HepG2 (cell line): ENCODE results near the gene VAMP8. TPM values are rescaled to one million over a fixed set of nuclear protein-coding genes. Genes with fewer than 3 reads are reported as not detected.

ENCODE experiments used
- LCORL ChIP-seq, 2 experiments: fragments of 450-650 bp in 1 of 2; sonication (generic) in 1 of 2; formaldehyde crosslinking in 1 of 2; IDR thresholded peaks; 2 replicates each; pipeline versions ENCODE4 v1.5.0 to v1.6.1; 2017 to 2020; ENCODE audit warnings: antibody characterized with exemption in 1 of 2, missing genetic modification reagents in 1 of 2
- POLR2AphosphoS2 ChIP-seq: IDR thresholded peaks from 2 replicates; pipeline ENCODE4 v1.6.1; 2011; ENCODE audit warnings: low read depth, low read length, improper control_type of control experiment
- XRCC5 ChIP-seq: fragments of 200-400 bp; formaldehyde crosslinking; optimal IDR thresholded peaks from 2 replicates; pipeline ENCODE3; 2017; ENCODE audit warnings: mild to moderate bottlenecking, low read length
- ZFP90 ChIP-seq: sonication (generic); formaldehyde crosslinking; IDR thresholded peaks from 2 replicates; pipeline ENCODE4 v1.8.0; 2022; ENCODE audit warnings: missing genetic modification reagents, mild to moderate bottlenecking, inconsistent platforms, borderline replicate concordance
- ZNF274 ChIP-seq: sonication (generic); formaldehyde crosslinking; IDR thresholded peaks from 2 replicates; pipeline ENCODE4 v1.5.1; 2020; ENCODE audit warnings: mild to moderate bottlenecking, missing genetic modification reagents
- ZNF441 ChIP-seq: sonication (generic); formaldehyde crosslinking; IDR thresholded peaks from 2 replicates; pipeline ENCODE4 v1.7.0; 2021; ENCODE audit warnings: missing genetic modification reagents, borderline replicate concordance
- ZNF615 ChIP-seq: sonication (generic); formaldehyde crosslinking; IDR thresholded peaks from 2 replicates; pipeline ENCODE4 v1.5.0; 2020; ENCODE audit warnings: mild to moderate bottlenecking, missing genetic modification reagents, borderline replicate concordance
- polyA plus RNA-seq, 8 experiments: library from polyadenylated mRNA; depleted of rRNA in 3 of 8; stranded (reverse) in 7 of 8; unstranded in 1 of 8; fragments of >200 nt; fragmentation: Illumina TruSeq in 4 of 8; extraction: Trizol in 4 of 8; gene quantifications; 2 replicates each; pipeline versions ENCODE4 v1.2.1 to v1.2.3, GENCODE V29; 2011 to 2016; ENCODE audit warnings: low read depth in 4 of 8, missing spikeins in 1 of 8, mixed read lengths in 1 of 8; ENCODE audit not compliant: insufficient read depth in 1 of 8
- total RNA-seq, 5 experiments: library from RNA; depleted of rRNA; stranded (reverse); fragments of >200 nt; fragmentation: Illumina TruSeq; extraction: Trizol; gene quantifications; 2 replicates each; pipeline ENCODE4 v1.2.3, GENCODE V29; 2016; ENCODE audit warnings: low read depth in 1 of 5
- TF ChIP-seq, protein P1 (sequence below): sonication (generic); formaldehyde crosslinking; IDR thresholded peaks from 2 replicates; pipeline ENCODE4 v1.4.0; 2020; ENCODE audit warnings: missing genetic modification reagents
- TF ChIP-seq, protein P2 (sequence below): sonication (generic); formaldehyde crosslinking; IDR thresholded peaks from 2 replicates; pipeline ENCODE4 v1.5.1; 2020; ENCODE audit warnings: missing genetic modification reagents, mild to moderate bottlenecking, borderline replicate concordance
- TF ChIP-seq, protein P3 (sequence below): IDR thresholded peaks from 2 replicates; pipeline ENCODE4 v1.6.1; 2018; ENCODE audit warnings: missing genetic modification reagents, mild to moderate bottlenecking, missing compliant biosample characterization
- TF ChIP-seq, protein P4 (sequence below): sonication (generic); formaldehyde crosslinking; IDR thresholded peaks from 2 replicates; pipeline ENCODE4 v1.4.0; 2020; ENCODE audit warnings: mild to moderate bottlenecking, missing genetic modification reagents
- TF ChIP-seq, protein P5 (sequence below): sonication (generic); formaldehyde crosslinking; IDR thresholded peaks from 2 replicates; pipeline ENCODE4 v1.4.0; 2020; ENCODE audit warnings: low read depth, mild to moderate bottlenecking, missing genetic modification reagents
- TF ChIP-seq, protein P6 (sequence below): sonication (generic); formaldehyde crosslinking; conservative IDR thresholded peaks from 2 replicates; pipeline ENCODE4 v1.5.0; 2020; ENCODE audit warnings: missing genetic modification reagents
- TF ChIP-seq, protein P7 (sequence below): sonication (generic); formaldehyde crosslinking; IDR thresholded peaks from 2 replicates; pipeline ENCODE4 v1.5.1; 2020; ENCODE audit warnings: mild to moderate bottlenecking, moderate library complexity, missing genetic modification reagents
- TF ChIP-seq, protein P8 (sequence below): IDR thresholded peaks from 2 replicates; pipeline ENCODE4 v1.6.1; 2016; ENCODE audit warnings: mild to moderate bottlenecking

Gene VAMP8
- total and polyA plus RNA-seq, 2 of the 13 experiments (the other 11 are each of a cell fraction or from before 2014, with no cell fraction given): 83.3 to 157 TPM

DNA sequence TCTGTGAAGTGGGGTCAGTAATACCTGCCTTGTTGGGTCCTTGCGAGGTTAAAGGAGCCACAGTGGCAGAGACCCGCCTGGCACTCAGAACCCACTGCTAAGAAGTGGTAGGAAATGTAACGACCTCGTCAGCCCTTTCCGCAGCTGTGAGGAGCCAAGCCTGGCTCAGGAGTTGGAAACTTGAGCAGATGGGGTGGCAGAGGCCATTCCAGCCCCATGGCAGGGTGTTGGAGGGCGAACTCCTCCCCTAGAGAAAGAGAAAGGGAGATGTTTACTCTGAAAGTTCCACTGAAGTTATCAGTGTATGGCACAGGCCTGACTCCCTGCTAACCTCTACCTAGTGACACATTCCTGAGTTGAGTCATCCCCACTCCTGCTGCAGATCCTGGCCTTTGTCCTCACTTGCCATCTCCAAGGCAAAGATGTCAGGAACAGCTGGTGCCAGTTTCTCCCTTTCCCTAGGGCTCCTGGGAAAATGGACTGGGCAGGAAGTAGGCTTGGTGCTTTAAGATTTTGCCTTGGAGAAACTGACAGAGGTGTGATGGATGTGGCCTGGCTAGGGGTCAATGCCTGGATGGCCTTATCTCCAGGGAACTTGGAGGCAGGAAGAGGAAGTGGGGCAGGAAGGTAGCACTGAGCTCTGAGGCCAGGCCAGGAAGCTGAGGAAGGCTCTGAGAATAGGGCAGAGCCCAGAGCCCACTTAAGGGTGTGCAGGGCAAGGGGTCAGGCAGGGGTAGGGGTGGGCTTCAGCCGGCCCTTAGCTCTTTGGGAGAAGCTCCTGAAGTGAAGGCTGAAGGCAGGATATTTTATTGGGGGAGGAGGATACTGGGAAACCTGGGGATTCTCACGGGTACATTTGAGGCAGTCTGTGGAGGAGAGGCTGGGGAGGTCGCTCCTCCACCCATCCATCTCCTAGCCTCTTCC is 7.7 kb downstream of the VAMP8 start (continued):
- TF ChIP-seq ZFP90 (CRISPR knock-in tag): no peak; the same call in 1 of the 2 replicates
- TF ChIP-seq ZNF441: no peak
- TF ChIP-seq, protein P1, sequence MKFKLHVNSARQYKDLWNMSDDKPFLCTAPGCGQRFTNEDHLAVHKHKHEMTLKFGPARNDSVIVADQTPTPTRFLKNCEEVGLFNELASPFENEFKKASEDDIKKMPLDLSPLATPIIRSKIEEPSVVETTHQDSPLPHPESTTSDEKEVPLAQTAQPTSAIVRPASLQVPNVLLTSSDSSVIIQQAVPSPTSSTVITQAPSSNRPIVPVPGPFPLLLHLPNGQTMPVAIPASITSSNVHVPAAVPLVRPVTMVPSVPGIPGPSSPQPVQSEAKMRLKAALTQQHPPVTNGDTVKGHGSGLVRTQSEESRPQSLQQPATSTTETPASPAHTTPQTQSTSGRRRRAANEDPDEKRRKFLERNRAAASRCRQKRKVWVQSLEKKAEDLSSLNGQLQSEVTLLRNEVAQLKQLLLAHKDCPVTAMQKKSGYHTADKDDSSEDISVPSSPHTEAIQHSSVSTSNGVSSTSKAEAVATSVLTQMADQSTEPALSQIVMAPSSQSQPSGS (CRISPR knock-in tag): peak; percentile 84
- TF ChIP-seq LCORL (IDR thresholded peaks at IDR 0.05): no peak
- TF ChIP-seq LCORL (CRISPR knock-in tag; IDR thresholded peaks at IDR 0.05): peak; percentile 79; the same call in 1 of the 2 replicates
- TF ChIP-seq, protein P2, sequence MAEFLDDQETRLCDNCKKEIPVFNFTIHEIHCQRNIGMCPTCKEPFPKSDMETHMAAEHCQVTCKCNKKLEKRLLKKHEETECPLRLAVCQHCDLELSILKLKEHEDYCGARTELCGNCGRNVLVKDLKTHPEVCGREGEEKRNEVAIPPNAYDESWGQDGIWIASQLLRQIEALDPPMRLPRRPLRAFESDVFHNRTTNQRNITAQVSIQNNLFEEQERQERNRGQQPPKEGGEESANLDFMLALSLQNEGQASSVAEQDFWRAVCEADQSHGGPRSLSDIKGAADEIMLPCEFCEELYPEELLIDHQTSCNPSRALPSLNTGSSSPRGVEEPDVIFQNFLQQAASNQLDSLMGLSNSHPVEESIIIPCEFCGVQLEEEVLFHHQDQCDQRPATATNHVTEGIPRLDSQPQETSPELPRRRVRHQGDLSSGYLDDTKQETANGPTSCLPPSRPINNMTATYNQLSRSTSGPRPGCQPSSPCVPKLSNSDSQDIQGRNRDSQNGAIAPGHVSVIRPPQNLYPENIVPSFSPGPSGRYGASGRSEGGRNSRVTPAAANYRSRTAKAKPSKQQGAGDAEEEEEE (CRISPR knock-in tag): no peak; the same call in 1 of the 2 replicates
- peak; percentile 40; the same call in 1 of the 2 replicates for TF ChIP-seq ZNF274 (CRISPR knock-in tag)
- no peak for TF ChIP-seq ZNF615 (CRISPR knock-in tag)
- TF ChIP-seq, protein P3, sequence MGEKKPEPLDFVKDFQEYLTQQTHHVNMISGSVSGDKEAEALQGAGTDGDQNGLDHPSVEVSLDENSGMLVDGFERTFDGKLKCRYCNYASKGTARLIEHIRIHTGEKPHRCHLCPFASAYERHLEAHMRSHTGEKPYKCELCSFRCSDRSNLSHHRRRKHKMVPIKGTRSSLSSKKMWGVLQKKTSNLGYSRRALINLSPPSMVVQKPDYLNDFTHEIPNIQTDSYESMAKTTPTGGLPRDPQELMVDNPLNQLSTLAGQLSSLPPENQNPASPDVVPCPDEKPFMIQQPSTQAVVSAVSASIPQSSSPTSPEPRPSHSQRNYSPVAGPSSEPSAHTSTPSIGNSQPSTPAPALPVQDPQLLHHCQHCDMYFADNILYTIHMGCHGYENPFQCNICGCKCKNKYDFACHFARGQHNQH (CRISPR knock-in tag): peak; percentile 42; the same call in 1 of the 2 replicates
- TF ChIP-seq, protein P4, sequence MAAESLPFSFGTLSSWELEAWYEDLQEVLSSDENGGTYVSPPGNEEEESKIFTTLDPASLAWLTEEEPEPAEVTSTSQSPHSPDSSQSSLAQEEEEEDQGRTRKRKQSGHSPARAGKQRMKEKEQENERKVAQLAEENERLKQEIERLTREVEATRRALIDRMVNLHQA (CRISPR knock-in tag): no peak
- TF ChIP-seq, protein P5, sequence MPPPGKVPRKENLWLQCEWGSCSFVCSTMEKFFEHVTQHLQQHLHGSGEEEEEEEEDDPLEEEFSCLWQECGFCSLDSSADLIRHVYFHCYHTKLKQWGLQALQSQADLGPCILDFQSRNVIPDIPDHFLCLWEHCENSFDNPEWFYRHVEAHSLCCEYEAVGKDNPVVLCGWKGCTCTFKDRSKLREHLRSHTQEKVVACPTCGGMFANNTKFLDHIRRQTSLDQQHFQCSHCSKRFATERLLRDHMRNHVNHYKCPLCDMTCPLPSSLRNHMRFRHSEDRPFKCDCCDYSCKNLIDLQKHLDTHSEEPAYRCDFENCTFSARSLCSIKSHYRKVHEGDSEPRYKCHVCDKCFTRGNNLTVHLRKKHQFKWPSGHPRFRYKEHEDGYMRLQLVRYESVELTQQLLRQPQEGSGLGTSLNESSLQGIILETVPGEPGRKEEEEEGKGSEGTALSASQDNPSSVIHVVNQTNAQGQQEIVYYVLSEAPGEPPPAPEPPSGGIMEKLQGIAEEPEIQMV (CRISPR knock-in tag): peak; percentile 16
- TF ChIP-seq XRCC5: peak; percentile 78
- TF ChIP-seq, protein P6, sequence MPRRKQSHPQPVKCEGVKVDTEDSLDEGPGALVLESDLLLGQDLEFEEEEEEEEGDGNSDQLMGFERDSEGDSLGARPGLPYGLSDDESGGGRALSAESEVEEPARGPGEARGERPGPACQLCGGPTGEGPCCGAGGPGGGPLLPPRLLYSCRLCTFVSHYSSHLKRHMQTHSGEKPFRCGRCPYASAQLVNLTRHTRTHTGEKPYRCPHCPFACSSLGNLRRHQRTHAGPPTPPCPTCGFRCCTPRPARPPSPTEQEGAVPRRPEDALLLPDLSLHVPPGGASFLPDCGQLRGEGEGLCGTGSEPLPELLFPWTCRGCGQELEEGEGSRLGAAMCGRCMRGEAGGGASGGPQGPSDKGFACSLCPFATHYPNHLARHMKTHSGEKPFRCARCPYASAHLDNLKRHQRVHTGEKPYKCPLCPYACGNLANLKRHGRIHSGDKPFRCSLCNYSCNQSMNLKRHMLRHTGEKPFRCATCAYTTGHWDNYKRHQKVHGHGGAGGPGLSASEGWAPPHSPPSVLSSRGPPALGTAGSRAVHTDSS (CRISPR knock-in tag): no peak
- TF ChIP-seq, protein P7, sequence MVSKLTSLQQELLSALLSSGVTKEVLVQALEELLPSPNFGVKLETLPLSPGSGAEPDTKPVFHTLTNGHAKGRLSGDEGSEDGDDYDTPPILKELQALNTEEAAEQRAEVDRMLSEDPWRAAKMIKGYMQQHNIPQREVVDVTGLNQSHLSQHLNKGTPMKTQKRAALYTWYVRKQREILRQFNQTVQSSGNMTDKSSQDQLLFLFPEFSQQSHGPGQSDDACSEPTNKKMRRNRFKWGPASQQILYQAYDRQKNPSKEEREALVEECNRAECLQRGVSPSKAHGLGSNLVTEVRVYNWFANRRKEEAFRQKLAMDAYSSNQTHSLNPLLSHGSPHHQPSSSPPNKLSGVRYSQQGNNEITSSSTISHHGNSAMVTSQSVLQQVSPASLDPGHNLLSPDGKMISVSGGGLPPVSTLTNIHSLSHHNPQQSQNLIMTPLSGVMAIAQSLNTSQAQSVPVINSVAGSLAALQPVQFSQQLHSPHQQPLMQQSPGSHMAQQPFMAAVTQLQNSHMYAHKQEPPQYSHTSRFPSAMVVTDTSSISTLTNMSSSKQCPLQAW (CRISPR knock-in tag): peak; percentile 85
- TF ChIP-seq, protein P8, sequence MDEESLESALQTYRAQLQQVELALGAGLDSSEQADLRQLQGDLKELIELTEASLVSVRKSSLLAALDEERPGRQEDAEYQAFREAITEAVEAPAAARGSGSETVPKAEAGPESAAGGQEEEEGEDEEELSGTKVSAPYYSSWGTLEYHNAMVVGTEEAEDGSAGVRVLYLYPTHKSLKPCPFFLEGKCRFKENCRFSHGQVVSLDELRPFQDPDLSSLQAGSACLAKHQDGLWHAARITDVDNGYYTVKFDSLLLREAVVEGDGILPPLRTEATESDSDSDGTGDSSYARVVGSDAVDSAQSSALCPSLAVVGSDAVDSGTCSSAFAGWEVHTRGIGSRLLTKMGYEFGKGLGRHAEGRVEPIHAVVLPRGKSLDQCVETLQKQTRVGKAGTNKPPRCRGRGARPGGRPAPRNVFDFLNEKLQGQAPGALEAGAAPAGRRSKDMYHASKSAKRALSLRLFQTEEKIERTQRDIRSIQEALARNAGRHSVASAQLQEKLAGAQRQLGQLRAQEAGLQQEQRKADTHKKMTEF: peak; percentile 87; the same call in 1 of the 2 replicates
- peak; percentile 88 for TF ChIP-seq POLR2AphosphoS2
